K562 (cell line): Measurements from ENCODE around the gene TBC1D25. TPM values are rescaled to one million over a fixed set of nuclear protein-coding genes. Genes with fewer than 3 reads are reported as not detected.

Source experiments
- ARNT ChIP-seq, 2 experiments: fragments of 450-650 bp; IDR thresholded peaks; 2 replicates each; pipeline ENCODE4 v1.6.1; 2016; ENCODE audit warnings: mild to moderate bottlenecking in 1 of 2
- ATF7 ChIP-seq: fragments of 450-650 bp; IDR thresholded peaks from 2 replicates; pipeline ENCODE4 v1.7.1; 2014; ENCODE audit warnings: mild to moderate bottlenecking, moderate library complexity
- BMI1 ChIP-seq: fragments of 150-350 bp; IDR thresholded peaks from 2 replicates; pipeline ENCODE4 v1.6.1; 2014; ENCODE audit warnings: low read length
- CREB5 ChIP-seq: fragments of 250-450 bp; sonication (Bioruptor Pico); IDR thresholded peaks from 2 replicates; pipeline ENCODE4 v1.5.0; 2020; ENCODE audit warnings: mild to moderate bottlenecking
- ETS2 ChIP-seq: IDR thresholded peaks from 2 replicates; pipeline ENCODE4 v1.6.1; 2016; ENCODE audit warnings: borderline replicate concordance, missing genetic modification characterization, mild to moderate bottlenecking, moderate library complexity, missing compliant biosample characterization; ENCODE audit not compliant: poor library complexity, severe bottlenecking
- FOSL1 ChIP-seq: fragments of 200-800 bp; sonication (Bioruptor generic); conservative IDR thresholded peaks from 2 replicates; pipeline ENCODE4 v1.6.1; 2016; ENCODE audit warnings: missing genetic modification characterization, missing compliant biosample characterization
- FOXA1 ChIP-seq: fragments of 450-650 bp; IDR thresholded peaks from 2 replicates; pipeline ENCODE4 v1.6.1; 2016; ENCODE audit warnings: mild to moderate bottlenecking, borderline replicate concordance
- FOXK2 ChIP-seq, 2 experiments: fragments of 450-650 bp; IDR thresholded peaks in 1 of 2; conservative IDR thresholded peaks in 1 of 2; 2 replicates each; pipeline ENCODE4 v1.6.1; 2016; ENCODE audit warnings: low read depth in 2 of 2, mild to moderate bottlenecking in 1 of 2
- HLTF ChIP-seq: fragments of 450-650 bp; IDR thresholded peaks from 2 replicates; pipeline ENCODE4 v1.6.1; 2016
- KHSRP ChIP-seq: fragments of 450-650 bp; IDR thresholded peaks from 2 replicates; pipeline ENCODE4 v1.6.1; 2017
- LCOR ChIP-seq: sonication (generic); formaldehyde crosslinking; IDR thresholded peaks from 2 replicates; pipeline ENCODE4 v1.8.0; 2022; ENCODE audit warnings: mild to moderate bottlenecking, missing genetic modification reagents
- MAFG ChIP-seq: fragments of 450-650 bp; conservative IDR thresholded peaks from 2 replicates; pipeline ENCODE4 v1.6.1; 2016; ENCODE audit warnings: missing genetic modification characterization, missing compliant biosample characterization
- MBD2 ChIP-seq: sonication (generic); IDR thresholded peaks from 2 replicates; pipeline ENCODE4 v1.6.1; 2016; ENCODE audit warnings: low read depth, borderline replicate concordance
- MTA3 ChIP-seq: fragments of 450-650 bp; formaldehyde crosslinking; IDR thresholded peaks from 2 replicates; pipeline ENCODE4 v1.6.1; 2017; ENCODE audit warnings: mild to moderate bottlenecking, borderline replicate concordance
- NFRKB ChIP-seq: fragments of 450-650 bp; IDR thresholded peaks from 2 replicates; pipeline ENCODE4 v1.6.1; 2016; ENCODE audit warnings: low read depth
- NKRF ChIP-seq: fragments of 450-650 bp; IDR thresholded peaks from 2 replicates; pipeline ENCODE4 v1.6.1; 2016; ENCODE audit warnings: borderline replicate concordance
- NRF1 ChIP-seq, 2 experiments: fragments of 450-650 bp; IDR thresholded peaks in 1 of 2; conservative IDR thresholded peaks in 1 of 2; 2 replicates each; pipeline ENCODE4 v1.6.1; 2014; ENCODE audit warnings: mild to moderate bottlenecking in 2 of 2
- RCOR1 ChIP-seq, 2 experiments: IDR thresholded peaks; 2 replicates each; pipeline ENCODE4 v1.6.1; 2012; ENCODE audit warnings: low read depth in 2 of 2, low read length in 2 of 2, borderline replicate concordance in 1 of 2, improper control_type of control experiment in 1 of 2
- SMAD3 ChIP-seq: fragments of 450-650 bp; formaldehyde crosslinking; conservative IDR thresholded peaks from 2 replicates; pipeline ENCODE4 v1.4.0; 2020; ENCODE audit warnings: mild to moderate bottlenecking
- ZHX1 ChIP-seq: fragments of 150-350 bp; conservative IDR thresholded peaks from 2 replicates; pipeline ENCODE4 v1.6.1; 2014; ENCODE audit warnings: low read length
- ZNF24 ChIP-seq: fragments of 450-650 bp; IDR thresholded peaks from 2 replicates; pipeline ENCODE4 v1.6.1; 2016
- ZNF778 ChIP-seq: fragments of 450-650 bp; formaldehyde crosslinking; IDR thresholded peaks from 2 replicates; pipeline ENCODE4 v1.4.0; 2020; ENCODE audit warnings: mild to moderate bottlenecking, moderate library complexity
- ZNF79 ChIP-seq: fragments of 250-450 bp; sonication (Bioruptor Pico); IDR thresholded peaks from 2 replicates; pipeline ENCODE4 v1.4.0; 2020; ENCODE audit warnings: low read depth, mild to moderate bottlenecking, moderate library complexity
- polyA plus RNA-seq, 8 experiments: library from polyadenylated mRNA; depleted of rRNA in 4 of 8; stranded (reverse) in 5 of 8; unstranded in 3 of 8; fragments of >200 nt; fragmentation: Nextera tagmentation in 2 of 8; fragmentation: Illumina TruSeq in 1 of 8; extraction: Ambion mirVana in 2 of 8; extraction: Trizol in 1 of 8; gene quantifications; 2 replicates each; pipeline versions ENCODE4 v1.2.1 to v1.2.3, GENCODE V29; 2011 to 2014; ENCODE audit warnings: inconsistent platforms in 1 of 8, missing spikeins in 1 of 8
- total RNA-seq, 7 experiments: library from RNA; depleted of rRNA in 6 of 7; stranded (reverse); fragments of >200 nt in 6 of 7; fragmentation: Illumina TruSeq in 2 of 7; extraction: Trizol in 2 of 7; gene quantifications; 2 replicates each; pipeline versions ENCODE4 v1.2.1 to v1.2.3, GENCODE V29; 2011 to 2021; ENCODE audit warnings: low replicate concordance in 1 of 7

Gene TBC1D25
- total and polyA plus RNA-seq, 9 of the 15 experiments (the other 6 are each of a cell fraction or from before 2014, with no cell fraction given), result 0.62 to 10.6 (median 3.9) TPM

- no peak for TF ChIP-seq FOXK2 (conservative IDR thresholded peaks at IDR 0.05 in 1 of 2, IDR thresholded peaks at IDR 0.05 in 1 of 2; ENCODE audit: low read depth in 2 of 2)
- TF ChIP-seq RCOR1 (IDR thresholded peaks at IDR 0.05; ENCODE audit: borderline replicate concordance in 1 of 2, low read depth in 2 of 2, low read length in 2 of 2), result peak in 1 of 2 experiments; percentile 6; a peak in 1 of 4 replicates
- peak; percentile 95 for TF ChIP-seq ATF7
- peak; percentile 95 for TF ChIP-seq MTA3
- TF ChIP-seq NRF1 (conservative IDR thresholded peaks at IDR 0.05 in 1 of 2, IDR thresholded peaks at IDR 0.05 in 1 of 2), result no peak
- no peak for TF ChIP-seq ZNF79 (CRISPR knock-in tag)
- TF ChIP-seq ZNF24, result no peak
- TF ChIP-seq KHSRP, result peak; percentile 86
- no peak for TF ChIP-seq MAFG (tag)
- TF ChIP-seq ZHX1, result no peak
- peak in 1 of 2 experiments; percentile 38; a peak in 1 of 4 replicates for TF ChIP-seq ARNT (IDR thresholded peaks at IDR 0.05)
- no peak for TF ChIP-seq FOXA1
- peak; percentile 90 for TF ChIP-seq NKRF
- no peak for TF ChIP-seq SMAD3 (CRISPR knock-in tag)
- no peak for TF ChIP-seq ZNF778 (CRISPR knock-in tag)
- no peak for TF ChIP-seq MBD2
- 0 out of 2 replicates have a peak, but pooled peaks have one; percentile 31 for TF ChIP-seq FOSL1 (tag)
- peak; percentile 54; the same call in 1 of the 2 replicates for TF ChIP-seq LCOR
- no peak for TF ChIP-seq ETS2 (tag)
- peak; percentile 14; the same call in 1 of the 2 replicates for TF ChIP-seq HLTF
- TF ChIP-seq BMI1, result no peak
- TF ChIP-seq CREB5, result no peak
- TF ChIP-seq NFRKB, result peak; percentile 57
These were observed 34.3 kb downstream of the TBC1D25 start (continued) for GRCh38 chrX:48573690-48574269.
